ENCODE results near the gene NR4A1. TPM values are rescaled to one million over a fixed set of nuclear protein-coding genes. Genes with fewer than 3 reads are reported as not detected.

The NR4A1 gene
- total and polyA plus RNA-seq, 9 of the 15 experiments (the other 6 are each of a cell fraction or from before 2014, with no cell fraction given): 0.07 to 4.7 (median 1.9) TPM; not detected in 1

DNA sequence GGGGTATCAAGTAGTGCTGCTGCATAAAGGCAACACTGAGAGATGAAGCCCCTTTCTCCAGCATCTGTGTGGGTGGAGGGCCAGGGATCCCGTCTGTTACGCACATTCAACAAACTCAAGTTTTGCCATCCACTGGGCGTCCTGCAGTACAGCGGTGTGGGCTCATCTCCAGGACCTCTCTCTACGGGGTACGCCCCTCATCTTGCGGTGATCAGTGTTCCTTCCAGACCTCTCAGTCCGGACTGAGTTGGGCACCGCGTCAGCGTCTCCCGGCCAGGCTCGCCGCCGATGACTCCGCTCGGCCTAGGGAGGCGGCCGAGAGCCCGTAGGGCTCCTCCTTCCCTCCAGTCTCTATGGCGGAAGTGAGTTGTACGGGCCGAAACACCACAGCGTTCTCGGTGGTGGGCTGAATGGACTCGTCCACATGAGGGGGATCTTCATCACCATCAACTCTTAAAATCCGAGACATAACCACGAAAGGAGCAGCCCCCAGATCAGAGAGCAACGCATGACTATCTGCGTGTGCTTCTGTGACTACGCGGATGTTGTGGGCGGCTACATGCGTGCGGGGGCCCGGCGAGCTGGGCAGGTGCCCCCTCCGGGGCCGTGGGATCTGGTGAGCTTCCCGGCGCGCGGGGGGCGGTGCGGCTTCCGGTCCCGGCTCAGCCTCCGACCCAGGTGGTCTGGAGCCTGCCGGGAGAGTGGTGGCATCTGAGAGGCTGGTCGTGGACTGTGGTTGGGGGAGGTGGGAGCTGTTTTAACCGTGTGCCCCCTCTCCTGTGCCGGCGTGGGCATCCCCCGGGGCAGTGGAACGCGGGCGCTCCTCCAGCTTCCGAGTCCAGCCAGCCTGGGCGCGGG is 18.3 kb downstream of the NR4A1 start, which contains the start of gene ATG101 (continued):
- TF ChIP-seq ZNF695 (CRISPR knock-in tag; IDR thresholded peaks at IDR 0.05) (no peak), KDM1A (IDR thresholded peaks at IDR 0.05) (no peak), ZNF79 (CRISPR knock-in tag; IDR thresholded peaks at IDR 0.05; ENCODE audit: low read depth) (no peak), CSDE1 (IDR thresholded peaks at IDR 0.05) (no peak), TCF3 (CRISPR knock-in tag; IDR thresholded peaks at IDR 0.05) (no peak), CREB1 (IDR thresholded peaks at IDR 0.05) (peak; percentile 63; the same call in 1 of the 2 replicates), CREB1 (CRISPR knock-in tag; IDR thresholded peaks at IDR 0.05) (peak; percentile 80), RBM17 (IDR thresholded peaks at IDR 0.05; ENCODE audit: borderline replicate concordance, low read depth, low read length) (no peak), SP1 (CRISPR knock-in tag; IDR thresholded peaks at IDR 0.05) (peak; percentile 84), TBL1XR1 (IDR thresholded peaks at IDR 0.05; ENCODE audit: low read length in 2 of 2) (0 out of 4 replicates have a peak, but pooled peaks of 1 of the 2 experiments have one; percentile 46), SMARCC2 (IDR thresholded peaks at IDR 0.05; ENCODE audit: low read depth) (no peak), PHB2 (IDR thresholded peaks at IDR 0.05; ENCODE audit: low read depth) (no peak), NCOA1 (IDR thresholded peaks at IDR 0.05; ENCODE audit: low read depth) (peak; percentile 75; the same call in 1 of the 2 replicates), MAFG (tag; conservative IDR thresholded peaks at IDR 0.05) (no peak), HDAC3 (IDR thresholded peaks at IDR 0.05; ENCODE audit: borderline replicate concordance, partially characterized antibody) (peak; percentile 74)
- TF ChIP-seq, protein P1, sequence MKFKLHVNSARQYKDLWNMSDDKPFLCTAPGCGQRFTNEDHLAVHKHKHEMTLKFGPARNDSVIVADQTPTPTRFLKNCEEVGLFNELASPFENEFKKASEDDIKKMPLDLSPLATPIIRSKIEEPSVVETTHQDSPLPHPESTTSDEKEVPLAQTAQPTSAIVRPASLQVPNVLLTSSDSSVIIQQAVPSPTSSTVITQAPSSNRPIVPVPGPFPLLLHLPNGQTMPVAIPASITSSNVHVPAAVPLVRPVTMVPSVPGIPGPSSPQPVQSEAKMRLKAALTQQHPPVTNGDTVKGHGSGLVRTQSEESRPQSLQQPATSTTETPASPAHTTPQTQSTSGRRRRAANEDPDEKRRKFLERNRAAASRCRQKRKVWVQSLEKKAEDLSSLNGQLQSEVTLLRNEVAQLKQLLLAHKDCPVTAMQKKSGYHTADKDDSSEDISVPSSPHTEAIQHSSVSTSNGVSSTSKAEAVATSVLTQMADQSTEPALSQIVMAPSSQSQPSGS (CRISPR knock-in tag; IDR thresholded peaks at IDR 0.05): no peak
- TF ChIP-seq, protein P2, sequence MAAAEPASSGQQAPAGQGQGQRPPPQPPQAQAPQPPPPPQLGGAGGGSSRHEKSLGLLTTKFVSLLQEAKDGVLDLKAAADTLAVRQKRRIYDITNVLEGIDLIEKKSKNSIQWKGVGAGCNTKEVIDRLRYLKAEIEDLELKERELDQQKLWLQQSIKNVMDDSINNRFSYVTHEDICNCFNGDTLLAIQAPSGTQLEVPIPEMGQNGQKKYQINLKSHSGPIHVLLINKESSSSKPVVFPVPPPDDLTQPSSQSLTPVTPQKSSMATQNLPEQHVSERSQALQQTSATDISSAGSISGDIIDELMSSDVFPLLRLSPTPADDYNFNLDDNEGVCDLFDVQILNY (CRISPR knock-in tag; IDR thresholded peaks at IDR 0.05): peak; percentile 69; the same call in 1 of the 2 replicates
- TF ChIP-seq, protein P3, sequence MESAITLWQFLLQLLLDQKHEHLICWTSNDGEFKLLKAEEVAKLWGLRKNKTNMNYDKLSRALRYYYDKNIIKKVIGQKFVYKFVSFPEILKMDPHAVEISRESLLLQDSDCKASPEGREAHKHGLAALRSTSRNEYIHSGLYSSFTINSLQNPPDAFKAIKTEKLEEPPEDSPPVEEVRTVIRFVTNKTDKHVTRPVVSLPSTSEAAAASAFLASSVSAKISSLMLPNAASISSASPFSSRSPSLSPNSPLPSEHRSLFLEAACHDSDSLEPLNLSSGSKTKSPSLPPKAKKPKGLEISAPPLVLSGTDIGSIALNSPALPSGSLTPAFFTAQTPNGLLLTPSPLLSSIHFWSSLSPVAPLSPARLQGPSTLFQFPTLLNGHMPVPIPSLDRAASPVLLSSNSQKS (CRISPR knock-in tag; IDR thresholded peaks at IDR 0.05): no peak
- TF ChIP-seq, protein P4, sequence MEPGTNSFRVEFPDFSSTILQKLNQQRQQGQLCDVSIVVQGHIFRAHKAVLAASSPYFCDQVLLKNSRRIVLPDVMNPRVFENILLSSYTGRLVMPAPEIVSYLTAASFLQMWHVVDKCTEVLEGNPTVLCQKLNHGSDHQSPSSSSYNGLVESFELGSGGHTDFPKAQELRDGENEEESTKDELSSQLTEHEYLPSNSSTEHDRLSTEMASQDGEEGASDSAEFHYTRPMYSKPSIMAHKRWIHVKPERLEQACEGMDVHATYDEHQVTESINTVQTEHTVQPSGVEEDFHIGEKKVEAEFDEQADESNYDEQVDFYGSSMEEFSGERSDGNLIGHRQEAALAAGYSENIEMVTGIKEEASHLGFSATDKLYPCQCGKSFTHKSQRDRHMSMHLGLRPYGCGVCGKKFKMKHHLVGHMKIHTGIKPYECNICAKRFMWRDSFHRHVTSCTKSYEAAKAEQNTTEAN (CRISPR knock-in tag; IDR thresholded peaks at IDR 0.05): 0 out of 2 replicates have a peak, but pooled peaks have one; percentile 70
- TF ChIP-seq, protein P5, sequence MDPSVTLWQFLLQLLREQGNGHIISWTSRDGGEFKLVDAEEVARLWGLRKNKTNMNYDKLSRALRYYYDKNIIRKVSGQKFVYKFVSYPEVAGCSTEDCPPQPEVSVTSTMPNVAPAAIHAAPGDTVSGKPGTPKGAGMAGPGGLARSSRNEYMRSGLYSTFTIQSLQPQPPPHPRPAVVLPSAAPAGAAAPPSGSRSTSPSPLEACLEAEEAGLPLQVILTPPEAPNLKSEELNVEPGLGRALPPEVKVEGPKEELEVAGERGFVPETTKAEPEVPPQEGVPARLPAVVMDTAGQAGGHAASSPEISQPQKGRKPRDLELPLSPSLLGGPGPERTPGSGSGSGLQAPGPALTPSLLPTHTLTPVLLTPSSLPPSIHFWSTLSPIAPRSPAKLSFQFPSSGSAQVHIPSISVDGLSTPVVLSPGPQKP (CRISPR knock-in tag; IDR thresholded peaks at IDR 0.05): no peak
- TF ChIP-seq, protein P6, sequence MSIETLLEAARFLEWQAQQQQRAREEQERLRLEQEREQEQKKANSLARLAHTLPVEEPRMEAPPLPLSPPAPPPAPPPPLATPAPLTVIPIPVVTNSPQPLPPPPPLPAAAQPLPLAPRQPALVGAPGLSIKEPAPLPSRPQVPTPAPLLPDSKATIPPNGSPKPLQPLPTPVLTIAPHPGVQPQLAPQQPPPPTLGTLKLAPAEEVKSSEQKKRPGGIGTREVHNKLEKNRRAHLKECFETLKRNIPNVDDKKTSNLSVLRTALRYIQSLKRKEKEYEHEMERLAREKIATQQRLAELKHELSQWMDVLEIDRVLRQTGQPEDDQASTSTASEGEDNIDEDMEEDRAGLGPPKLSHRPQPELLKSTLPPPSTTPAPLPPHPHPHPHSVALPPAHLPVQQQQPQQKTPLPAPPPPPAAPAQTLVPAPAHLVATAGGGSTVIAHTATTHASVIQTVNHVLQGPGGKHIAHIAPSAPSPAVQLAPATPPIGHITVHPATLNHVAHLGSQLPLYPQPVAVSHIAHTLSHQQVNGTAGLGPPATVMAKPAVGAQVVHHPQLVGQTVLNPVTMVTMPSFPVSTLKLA (conservative IDR thresholded peaks at IDR 0.05): peak; percentile 96 to 97

Measured in K562 (cell line).